Panc1 (cell line): ENCODE measurements around the gene ALKBH7.

ENCODE experiments used
- CTCF ChIP-seq: fragments of 450-650 bp; IDR thresholded peaks from 2 replicates; pipeline ENCODE4 v1.5.1; 2017; ENCODE audit warnings: mild to moderate bottlenecking
- POLR2AphosphoS5 ChIP-seq: IDR thresholded peaks from 2 replicates; pipeline ENCODE4 v1.6.1; 2012; ENCODE audit warnings: mild to moderate bottlenecking, low read depth, low read length, moderate library complexity
- SIN3A ChIP-seq: IDR thresholded peaks from 2 replicates; pipeline ENCODE4 v1.6.1; 2012; ENCODE audit warnings: low read depth, mild to moderate bottlenecking, low read length, moderate library complexity, borderline replicate concordance; ENCODE audit not compliant: insufficient read depth

- TF ChIP-seq SIN3A (no peak), CTCF (no peak), POLR2AphosphoS5 (no peak)
Measured at GRCh38 chr19:6325614-6326013, 47.0 kb upstream of the ALKBH7 start.
